HEK293T (cell line): ENCODE results near the gene AUNIP.

Source experiments
- ARNT ChIP-seq: fragments of 450-650 bp; IDR thresholded peaks from 2 replicates; pipeline ENCODE4 v1.6.1; 2017; ENCODE audit warnings: mild to moderate bottlenecking
- BHLHE40 ChIP-seq: fragments of 450-650 bp; IDR thresholded peaks from 2 replicates; pipeline ENCODE4 v1.6.1; 2016; ENCODE audit warnings: mild to moderate bottlenecking, moderate library complexity, borderline replicate concordance
- CTBP1 ChIP-seq: fragments of 450-650 bp; IDR thresholded peaks from 2 replicates; pipeline ENCODE4 v1.6.1; 2016; ENCODE audit warnings: borderline replicate concordance
- FOXA1 ChIP-seq: fragments of 450-650 bp; IDR thresholded peaks from 2 replicates; pipeline ENCODE4 v1.6.1; 2016; ENCODE audit warnings: mild to moderate bottlenecking
- FOXK2 ChIP-seq: fragments of 450-650 bp; IDR thresholded peaks from 2 replicates; pipeline ENCODE4 v1.6.1; 2016; ENCODE audit warnings: mild to moderate bottlenecking
- FOXM1 ChIP-seq: fragments of 450-650 bp; IDR thresholded peaks from 2 replicates; pipeline ENCODE4 v1.6.1; 2017; ENCODE audit warnings: mild to moderate bottlenecking, borderline replicate concordance
- HDGF ChIP-seq: fragments of 450-650 bp; IDR thresholded peaks from 2 replicates; pipeline ENCODE4 v1.6.1; 2017; ENCODE audit warnings: antibody characterized with exemption, borderline replicate concordance
- L3MBTL2 ChIP-seq: fragments of 450-650 bp; conservative IDR thresholded peaks from 2 replicates; pipeline ENCODE4 v1.6.1; 2016; ENCODE audit warnings: mild to moderate bottlenecking
- LEF1 ChIP-seq: fragments of 450-650 bp; IDR thresholded peaks from 2 replicates; pipeline ENCODE4 v1.6.1; 2017; ENCODE audit warnings: mild to moderate bottlenecking, borderline replicate concordance
- NFRKB ChIP-seq: fragments of 450-650 bp; IDR thresholded peaks from 2 replicates; pipeline ENCODE4 v1.6.1; 2016; ENCODE audit warnings: mild to moderate bottlenecking, moderate library complexity
- SUZ12 ChIP-seq: fragments of 450-650 bp; IDR thresholded peaks from 2 replicates; pipeline ENCODE4 v1.6.1; 2016; ENCODE audit warnings: mild to moderate bottlenecking

DNA sequence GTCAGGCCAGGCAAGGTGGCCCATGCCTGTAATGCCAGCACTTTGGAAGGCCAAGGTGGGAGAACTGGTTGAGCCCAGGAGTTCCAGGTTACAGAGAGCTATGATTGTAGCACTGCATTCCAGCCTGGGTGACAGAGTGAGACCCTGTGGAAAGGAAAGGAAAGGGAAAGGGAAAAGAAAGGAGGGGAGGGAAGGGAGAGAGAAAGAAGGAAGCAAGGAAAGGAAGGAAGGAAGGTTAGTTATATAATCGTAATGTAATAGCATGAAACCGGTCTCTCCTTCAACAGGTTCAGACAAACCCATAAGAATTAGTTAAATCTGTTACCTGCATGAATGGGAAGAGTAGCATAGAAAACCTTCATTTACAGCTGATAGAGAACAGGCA is 17.4 kb upstream of the AUNIP start:
- TF ChIP-seq HDGF (no peak), CTBP1 (no peak), BHLHE40 (no peak), FOXA1 (no peak), FOXK2 (no peak), NFRKB (no peak), SUZ12 (no peak), LEF1 (no peak), FOXM1 (no peak), L3MBTL2 (no peak), ARNT (no peak)
